Calu3 (cell line): ENCODE data around the gene ATP8B3. TPM values are rescaled to one million over a fixed set of nuclear protein-coding genes. Genes with fewer than 3 reads are reported as not detected.

ENCODE experiments used
- BruUV-seq: library from RNA; stranded (reverse); fragments of 400-500 nt; replicated peaks from 2 replicates; lab custom pipeline; 2021; lab: Mats Ljungman, UMichigan
- CTCF ChIA-PET: fragments of 300-600 bp; sonication (Branson Sonifier 250); formaldehyde crosslinking; loops from one replicate; lab custom pipeline; 2022; ENCODE audit warnings: antibody characterized with exemption; lab: Charles Lee
- DNase-seq: peaks from one replicate; pipeline ENCODE4 v3.0.0; 2022
- H3K27ac Mint-ChIP-seq: one replicate; pipeline ENCODE4 v1.8.0; 2022; ENCODE audit warnings: mixed read lengths; ENCODE audit not compliant: unreplicated experiment
- H3K27me3 Mint-ChIP-seq: one replicate; pipeline ENCODE4 v1.8.0; 2022; ENCODE audit warnings: mixed read lengths; ENCODE audit not compliant: unreplicated experiment
- H3K36me3 Mint-ChIP-seq: one replicate; pipeline ENCODE4 v1.8.0; 2022; ENCODE audit warnings: mild to moderate bottlenecking, moderate library complexity, mixed read lengths; ENCODE audit not compliant: insufficient read depth, unreplicated experiment
- H3K4me1 Mint-ChIP-seq: one replicate; pipeline ENCODE4 v1.8.0; 2022; ENCODE audit warnings: mild to moderate bottlenecking, low read depth, mixed read lengths; ENCODE audit not compliant: unreplicated experiment
- H3K4me3 Mint-ChIP-seq: one replicate; pipeline ENCODE4 v1.8.0; 2022; ENCODE audit warnings: mild to moderate bottlenecking, low read depth, moderate library complexity, mixed read lengths; ENCODE audit not compliant: unreplicated experiment
- H3K9me3 Mint-ChIP-seq: one replicate; pipeline ENCODE4 v1.8.0; 2022; ENCODE audit warnings: low read depth, mixed read lengths; ENCODE audit not compliant: unreplicated experiment
- CTCF ChIP-seq: fragments of 200-600 bp; IDR thresholded peaks from one replicate; pipeline ENCODE4 v1.8.0; 2022; ENCODE audit warnings: antibody characterized with exemption; ENCODE audit not compliant: unreplicated experiment
- intact Hi-C: fragments of 100-400 bp; cut with micrococcal nuclease; formaldehyde crosslinking; loops from one replicate; pipeline ENCODE4 v1.10.0; 2022; ENCODE audit not compliant: unreplicated experiment
- total RNA-seq: library from RNA; stranded (reverse); gene quantifications from 2 replicates; pipeline ENCODE4 v1.2.3, GENCODE V29; 2022

The ATP8B3 gene
- total RNA-seq, 1 experiment from 2014 or later = 6.7 TPM

- no peaks in the 10 kb centered on the region for H3K27me3 Mint-ChIP-seq
- peaks cover 58% of the 10 kb centered on the region for H3K36me3 Mint-ChIP-seq
- intact Hi-C loops = loop anchor here (5.0 kb wide), 1 partner anchor 81 kb away; no protein-coding TSS in a partner anchor
- no TSS peak for BruUV-seq
- TF ChIP-seq CTCF = no peak
- peaks cover 9% of the 10 kb centered on the region for H3K4me1 Mint-ChIP-seq
- H3K4me3 Mint-ChIP-seq = peak overlapping the region; percentile 80
- H3K27ac Mint-ChIP-seq = peak overlapping the region; percentile 39
- CTCF ChIA-PET = no interaction called here
- DNase-seq = no peak
- no peaks in the 10 kb centered on the region for H3K9me3 Mint-ChIP-seq
These were observed 53.9 kb downstream of the ATP8B3 start for GRCh38 chr19:1758231-1758577.

GRCh38 chr19:1757468-1758230 is 54.4 kb downstream of the ATP8B3 start:
- no peak for DNase-seq
- Mint-ChIP-seq H3K4me1 (peaks cover 9% of the 10 kb centered on the region), H3K4me3 (peak overlapping the region; percentile 80), H3K27ac (peak overlapping the region; percentile 80), H3K27me3 (no peaks in the 10 kb centered on the region), H3K9me3 (no peaks in the 10 kb centered on the region), H3K36me3 (peaks cover 63% of the 10 kb centered on the region)
- CTCF ChIA-PET = interaction anchor here (1.0 kb wide), 1 partner anchor 85 kb away, joined by 3 read pairs; no protein-coding TSS in a partner anchor
- no peak for TF ChIP-seq CTCF
- intact Hi-C loops = loop anchor here (5.0 kb wide), 1 partner anchor 80 kb away; no protein-coding TSS in a partner anchor
- no TSS peak for BruUV-seq

- intact Hi-C loops = loop anchor here (5.0 kb wide), 1 partner anchor 80 kb away; no protein-coding TSS in a partner anchor
- peaks cover 9% of the 10 kb centered on the region for H3K4me1 Mint-ChIP-seq
- CTCF ChIA-PET = interaction anchor here (0.7 to 1.2 kb wide), 3 partner anchors 10 to 268 kb away, joined by 3 read pairs; no protein-coding TSS in a partner anchor
- peaks cover 70% of the 10 kb centered on the region for H3K36me3 Mint-ChIP-seq
- H3K4me3 Mint-ChIP-seq = peak overlapping the region; percentile 80
- no peaks in the 10 kb centered on the region for H3K27me3 Mint-ChIP-seq
- no peak for DNase-seq
- TSS peak; percentile 49 for BruUV-seq
- no peaks in the 10 kb centered on the region for H3K9me3 Mint-ChIP-seq
- peak overlapping the region; percentile 80 for H3K27ac Mint-ChIP-seq
- no peak for TF ChIP-seq CTCF
These were observed 55.2 kb downstream of the ATP8B3 start for GRCh38 chr19:1756705-1757465.

GRCh38 chr19:1756264-1756663 is 55.8 kb downstream of the ATP8B3 start:
- TF ChIP-seq CTCF = no peak
- peak overlapping the region; percentile 74 for H3K27ac Mint-ChIP-seq
- intact Hi-C loops = loop anchor here (5.0 kb wide), 1 partner anchor 79 kb away; no protein-coding TSS in a partner anchor
- no peak for DNase-seq
- H3K4me3 Mint-ChIP-seq = peak overlapping the region; percentile 80
- BruUV-seq = no TSS peak
- no peaks in the 10 kb centered on the region for H3K27me3 Mint-ChIP-seq
- CTCF ChIA-PET = interaction anchor here (0.7 to 1.2 kb wide), 2 partner anchors 10 to 267 kb away, joined by 3 read pairs; no protein-coding TSS in a partner anchor
- no peaks in the 10 kb centered on the region for H3K9me3 Mint-ChIP-seq
- peaks cover 67% of the 10 kb centered on the region for H3K36me3 Mint-ChIP-seq
- peaks cover 9% of the 10 kb centered on the region for H3K4me1 Mint-ChIP-seq
